ENCODE measurements around the gene PFDN1.

Gene PFDN1

GRCh38 chr5:140267201-140267540 lies 35.7 kb downstream of the PFDN1 start:
- Histone ChIP-seq H3K27ac (replicated peaks) (no peak overlapping the region), H3K27me3 (ENCODE audit: insufficient read depth, poor library complexity, severe bottlenecking) (no peaks in the 10 kb centered on the region), H3K4me3 (replicated peaks; ENCODE audit: insufficient read depth, low read length) (no peak overlapping the region)
- no peak for DNase-seq (ENCODE audit: low read depth in 1 of 2, low spot score in 1 of 2)
- no peak for TF ChIP-seq CTCF (IDR thresholded peaks at IDR 0.05; ENCODE audit: insufficient read depth, low read length)

- TF ChIP-seq REST (IDR thresholded peaks at IDR 0.05; ENCODE audit: insufficient replicate concordance, low read depth): no peak
- TF ChIP-seq POLR2AphosphoS5 (IDR thresholded peaks at IDR 0.05; ENCODE audit: low read depth): no peak
- no peak for TF ChIP-seq CTCF (IDR thresholded peaks at IDR 0.05; ENCODE audit: insufficient read depth, low read length)
- no peak for TF ChIP-seq SPI1 (IDR thresholded peaks at IDR 0.05; ENCODE audit: borderline replicate concordance, low read depth)
- TF ChIP-seq GABPA (IDR thresholded peaks at IDR 0.05; ENCODE audit: low read depth): no peak
- Histone ChIP-seq H3K27ac (replicated peaks) (no peak overlapping the region), H3K4me3 (replicated peaks; ENCODE audit: insufficient read depth, low read length) (no peak overlapping the region), H3K27me3 (ENCODE audit: insufficient read depth, poor library complexity, severe bottlenecking) (no peaks in the 10 kb centered on the region)
- no peak for DNase-seq (ENCODE audit: low read depth in 1 of 2, low spot score in 1 of 2)
Observed at GRCh38 chr5:140266471-140267200, 36.3 kb downstream of the PFDN1 start.

GRCh38 chr5:140265845-140266244 lies 37.1 kb downstream of the PFDN1 start:
- no peak for DNase-seq (ENCODE audit: low read depth in 1 of 2, low spot score in 1 of 2)
- H3K27ac ChIP-seq (replicated peaks): no peak overlapping the region
- TF ChIP-seq REST (IDR thresholded peaks at IDR 0.05; ENCODE audit: insufficient replicate concordance, low read depth): no peak
- TF ChIP-seq POLR2AphosphoS5 (IDR thresholded peaks at IDR 0.05; ENCODE audit: low read depth): no peak
- TF ChIP-seq SPI1 (IDR thresholded peaks at IDR 0.05; ENCODE audit: borderline replicate concordance, low read depth): no peak
- no peak for TF ChIP-seq CTCF (IDR thresholded peaks at IDR 0.05; ENCODE audit: insufficient read depth, low read length)
- TF ChIP-seq GABPA (IDR thresholded peaks at IDR 0.05; ENCODE audit: low read depth): no peak
- H3K4me3 ChIP-seq (replicated peaks; ENCODE audit: insufficient read depth, low read length): no peak overlapping the region
- H3K27me3 ChIP-seq (ENCODE audit: insufficient read depth, poor library complexity, severe bottlenecking): no peaks in the 10 kb centered on the region

GRCh38 chr5:140262839-140263238 lies 40.1 kb downstream of the PFDN1 start:
- Histone ChIP-seq H3K4me3 (replicated peaks; ENCODE audit: insufficient read depth, low read length) (no peak overlapping the region), H3K27ac (replicated peaks) (no peak overlapping the region), H3K27me3 (ENCODE audit: insufficient read depth, poor library complexity, severe bottlenecking) (no peaks in the 10 kb centered on the region)
- no peak for DNase-seq (ENCODE audit: low read depth in 1 of 2, low spot score in 1 of 2)
- TF ChIP-seq GABPA (IDR thresholded peaks at IDR 0.05; ENCODE audit: low read depth): no peak
- no peak for TF ChIP-seq CTCF (IDR thresholded peaks at IDR 0.05; ENCODE audit: insufficient read depth, low read length)
- TF ChIP-seq REST (IDR thresholded peaks at IDR 0.05; ENCODE audit: insufficient replicate concordance, low read depth): no peak
- TF ChIP-seq SPI1 (IDR thresholded peaks at IDR 0.05; ENCODE audit: borderline replicate concordance, low read depth): no peak
- TF ChIP-seq POLR2AphosphoS5 (IDR thresholded peaks at IDR 0.05; ENCODE audit: low read depth): no peak

Measured in HL-60 (cell line).